Body of pancreas (tissue), 4 donors: ENCODE measurements around the gene CCM2. TPM values are rescaled to one million over a fixed set of nuclear protein-coding genes. Genes with fewer than 3 reads are reported as not detected.

Source experiments
- ATAC-seq: fragments of 150-250 bp; one replicate; pipeline ENCODE4 v1.9.1; 2016
- DNase-seq, 4 donors: peaks; one replicate each; pipeline ENCODE4 v3.0.0-alpha.2; 2019
- H3K27ac ChIP-seq, 4 donors: fragments of 200-600 bp; sonication (generic); 1 replicate in 3 of 4; 2 replicates in 1 of 4; pipeline versions ENCODE4 v1.5.1 to v1.6.1; 2016 to 2019; ENCODE audit warnings: mild to moderate bottlenecking in 1 of 4, mixed read lengths in 1 of 4, moderate library complexity in 1 of 4
- H3K27me3 ChIP-seq, 2 donors: fragments of 200-600 bp; sonication (generic); one replicate each; pipeline ENCODE4 v1.6.0; 2016; ENCODE audit warnings: mild to moderate bottlenecking in 1 of 2
- H3K36me3 ChIP-seq, 2 donors: fragments of 200-600 bp; sonication (generic); replicated peaks in 1 of 2; 2 replicates each; pipeline ENCODE4 v1.5.1; 2016; ENCODE audit warnings: low read depth in 2 of 2; ENCODE audit not compliant: insufficient read depth in 1 of 2
- H3K4me1 ChIP-seq: fragments of 200-600 bp; sonication (generic); one replicate; pipeline ENCODE4 v1.6.0; 2016
- H3K4me3 ChIP-seq, 2 donors: fragments of 200-600 bp; sonication (generic); 1 replicate in 1 of 2; 2 replicates in 1 of 2; pipeline ENCODE4 v1.5.1; 2016 to 2019
- H3K9me3 ChIP-seq, 3 donors: fragments of 200-600 bp; sonication (generic); 1 replicate in 2 of 3; 2 replicates in 1 of 3; pipeline ENCODE4 v1.5.1; 2016
- POLR2A ChIP-seq, 3 donors: fragments of 450-650 bp; IDR thresholded peaks; one replicate each; pipeline ENCODE4 v1.6.1; 2016; ENCODE audit warnings: antibody characterized with exemption in 3 of 3, mild to moderate bottlenecking in 2 of 3
- WGBS, 2 donors: methylation state at CpG; one replicate each; pipeline ENCODE4 v1.1.5; 2017; 5-methylcytosine and 5-hydroxymethylcytosine counted together
- intact Hi-C: fragments of 100-400 bp; cut with DNase I; formaldehyde crosslinking; loops from one replicate; pipeline ENCODE4 v1.15.1; 2023
- total RNA-seq, 2 donors: library from RNA; depleted of rRNA; stranded (reverse); fragments of >200 nt; gene quantifications; one replicate each; pipeline ENCODE4 v1.1.0, GENCODE V29; 2016
- TF ChIP-seq, protein P1 (sequence below), 7 experiments: fragments of 450-650 bp in 4 of 7; fragments of 200-600 bp in 3 of 7; sonication (generic) in 3 of 7; IDR thresholded peaks; one replicate each; pipeline ENCODE4 v1.5.1; 2016 to 2019; ENCODE audit warnings: antibody characterized with exemption in 7 of 7

Gene CCM2
- total RNA-seq, 2 donors from 2014 or later, result 19.4 to 22.3 TPM

DNA sequence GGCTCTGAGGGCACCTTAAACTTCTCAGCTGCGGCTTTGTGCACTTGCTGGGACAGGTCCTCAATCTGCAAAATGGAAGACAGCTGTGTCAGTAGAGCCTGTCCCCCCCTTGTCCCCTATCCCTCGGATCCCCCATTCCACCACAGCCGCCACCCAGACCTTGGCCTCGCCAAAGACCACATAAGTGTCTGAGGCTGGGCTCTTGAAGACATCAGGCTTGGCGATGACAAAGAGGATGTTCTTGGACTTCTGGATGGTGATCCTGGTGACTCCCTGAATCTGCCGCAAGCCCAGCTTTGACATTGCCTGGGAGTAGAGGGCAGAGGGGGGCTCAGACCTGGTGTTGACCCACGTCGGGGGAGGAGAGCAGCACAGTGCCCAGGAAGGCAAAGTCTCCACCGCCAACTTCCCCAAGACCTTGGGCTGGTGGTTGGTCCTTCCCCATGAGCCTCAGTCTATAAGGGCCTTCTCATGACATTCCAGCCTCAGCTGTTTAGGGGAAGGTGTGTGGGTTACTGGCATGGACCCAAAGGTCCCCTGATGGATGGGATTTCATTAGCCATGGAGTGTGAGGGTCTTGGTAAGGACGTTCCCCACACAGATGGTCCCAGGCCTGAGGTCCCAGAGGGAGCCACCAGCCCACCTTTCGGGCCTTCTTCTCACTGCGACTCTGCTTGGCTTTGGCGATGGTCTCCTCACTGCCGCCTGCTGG lies 81.1 kb downstream of the CCM2 start:
- WGBS, 2 donors, result 83 to 84% methylated on average over 4 to 14 of the region's 14 CpGs
- DNase-seq (no peak), ATAC-seq (no peak)
- no peaks in the 10 kb centered on the region for H3K9me3 ChIP-seq
- no peaks in the 10 kb centered on the region for H3K27me3 ChIP-seq
- H3K4me3 ChIP-seq, result no peak overlapping the region
- H3K4me1 ChIP-seq, result no peaks in the 10 kb centered on the region
- intact Hi-C loops, result no loop called here
- no peak overlapping the region for H3K27ac ChIP-seq
- H3K36me3 ChIP-seq, result peaks cover 0 to under 1% of the 10 kb centered on the region in 2 donors
- TF ChIP-seq, protein P1, sequence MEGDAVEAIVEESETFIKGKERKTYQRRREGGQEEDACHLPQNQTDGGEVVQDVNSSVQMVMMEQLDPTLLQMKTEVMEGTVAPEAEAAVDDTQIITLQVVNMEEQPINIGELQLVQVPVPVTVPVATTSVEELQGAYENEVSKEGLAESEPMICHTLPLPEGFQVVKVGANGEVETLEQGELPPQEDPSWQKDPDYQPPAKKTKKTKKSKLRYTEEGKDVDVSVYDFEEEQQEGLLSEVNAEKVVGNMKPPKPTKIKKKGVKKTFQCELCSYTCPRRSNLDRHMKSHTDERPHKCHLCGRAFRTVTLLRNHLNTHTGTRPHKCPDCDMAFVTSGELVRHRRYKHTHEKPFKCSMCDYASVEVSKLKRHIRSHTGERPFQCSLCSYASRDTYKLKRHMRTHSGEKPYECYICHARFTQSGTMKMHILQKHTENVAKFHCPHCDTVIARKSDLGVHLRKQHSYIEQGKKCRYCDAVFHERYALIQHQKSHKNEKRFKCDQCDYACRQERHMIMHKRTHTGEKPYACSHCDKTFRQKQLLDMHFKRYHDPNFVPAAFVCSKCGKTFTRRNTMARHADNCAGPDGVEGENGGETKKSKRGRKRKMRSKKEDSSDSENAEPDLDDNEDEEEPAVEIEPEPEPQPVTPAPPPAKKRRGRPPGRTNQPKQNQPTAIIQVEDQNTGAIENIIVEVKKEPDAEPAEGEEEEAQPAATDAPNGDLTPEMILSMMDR (IDR thresholded peaks at IDR 0.05), result no peak
- TF ChIP-seq POLR2A (IDR thresholded peaks at IDR 0.05), result no peak

GRCh38 chr7:45081670-45081974 lies 81.6 kb downstream of the CCM2 start:
- Histone ChIP-seq H3K4me1 (no peaks in the 10 kb centered on the region), H3K27ac (no peak overlapping the region), H3K9me3 (no peaks in the 10 kb centered on the region), H3K27me3 (no peaks in the 10 kb centered on the region), H3K4me3 (no peak overlapping the region), H3K36me3 (no peaks in the 10 kb centered on the region)
- ATAC-seq (no peak), DNase-seq (no peak)
- intact Hi-C loops, result no loop called here
- TF ChIP-seq, protein P1 (IDR thresholded peaks at IDR 0.05), result no peak
- no peak for TF ChIP-seq POLR2A (IDR thresholded peaks at IDR 0.05)
- WGBS, 2 donors, result 90% methylated on average over 9 of the region's 9 CpGs; no CpG with 5 or more reads in 1 of the 2 donors

DNA sequence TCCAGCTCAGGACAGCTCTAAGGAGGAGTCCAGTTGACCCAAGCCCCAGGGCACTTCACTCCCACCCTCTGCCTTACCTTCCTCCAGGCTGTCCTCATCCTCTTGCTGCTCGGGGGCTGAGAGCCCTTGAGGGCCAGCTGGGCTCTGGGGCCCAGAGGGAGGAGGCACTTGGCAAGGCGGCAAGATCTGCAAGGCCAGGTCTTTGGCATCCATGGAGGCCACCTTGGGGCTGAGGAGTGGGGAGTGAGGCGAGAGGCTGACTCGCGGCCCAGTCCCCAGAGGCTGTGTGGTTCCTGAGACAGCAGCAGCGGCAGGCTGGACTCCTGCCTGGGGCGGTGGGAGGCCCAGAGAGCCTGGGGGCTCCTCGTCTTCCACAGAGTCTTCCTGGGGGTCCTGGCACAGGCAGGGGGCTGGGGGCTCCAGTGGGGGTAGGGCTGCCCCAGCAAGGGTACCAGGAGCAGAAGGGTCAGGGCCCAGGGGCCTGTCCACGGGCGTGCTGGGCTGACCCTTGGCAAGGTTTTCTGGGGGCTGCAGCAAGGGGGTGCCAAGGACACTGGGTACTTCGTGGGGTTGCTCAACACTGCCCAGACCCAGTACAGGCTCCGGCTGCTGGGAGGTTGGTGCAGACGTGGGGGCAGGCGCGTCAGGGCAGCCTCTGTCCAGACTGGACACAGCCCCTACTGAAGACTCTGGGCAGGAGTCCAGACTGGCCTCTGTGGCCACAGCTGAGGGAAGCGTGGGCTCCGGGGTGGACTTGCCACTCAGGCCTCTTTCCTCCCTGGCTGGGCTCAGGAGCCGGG lies 82.2 kb downstream of the CCM2 start:
- Histone ChIP-seq H3K27me3 (no peaks in the 10 kb centered on the region), H3K27ac (no peak overlapping the region), H3K4me1 (no peaks in the 10 kb centered on the region), H3K9me3 (no peaks in the 10 kb centered on the region), H3K36me3 (no peaks in the 10 kb centered on the region), H3K4me3 (no peak overlapping the region)
- no peak for DNase-seq
- 76 to 89% methylated on average over 9 to 17 of the region's 18 CpGs for WGBS, 2 donors
- intact Hi-C loops, result no loop called here
- ATAC-seq, result no peak
- TF ChIP-seq POLR2A (IDR thresholded peaks at IDR 0.05), result no peak
- TF ChIP-seq, protein P1 (IDR thresholded peaks at IDR 0.05), result no peak

GRCh38 chr7:45082831-45083331 lies 82.9 kb downstream of the CCM2 start:
- ATAC-seq, result no peak
- no peak for TF ChIP-seq POLR2A (IDR thresholded peaks at IDR 0.05)
- TF ChIP-seq, protein P1 (IDR thresholded peaks at IDR 0.05), result no peak
- intact Hi-C loops, result no loop called here
- Histone ChIP-seq H3K27me3 (no peaks in the 10 kb centered on the region), H3K36me3 (no peaks in the 10 kb centered on the region), H3K4me3 (no peak overlapping the region), H3K27ac (no peak overlapping the region), H3K4me1 (no peaks in the 10 kb centered on the region), H3K9me3 (no peaks in the 10 kb centered on the region)
- no peak for DNase-seq
- 76 to 93% methylated on average over 3 to 10 of the region's 10 CpGs for WGBS, 2 donors
